ENCODE measurements around the gene LIN28A. TPM values are rescaled to one million over a fixed set of nuclear protein-coding genes. Genes with fewer than 3 reads are reported as not detected.

Gene LIN28A
- total RNA-seq: not detected in 2 replicates

GRCh38 chr1:26410706-26411623, at the start of gene LIN28A:
TSS of gene LIN28A (plus strand) at chr1:26410817. CDS start at chr1:26410892, 75 bp downstream.

GRCh38 chr1:26372611-26373010, 38.0 kb upstream of the LIN28A start, which contains the start of gene ZNF683:
TSS of gene ZNF683 (minus strand) at chr1:26372750. CDS start at chr1:26368571, 4,179 bp downstream.

GRCh38 chr1:26431979-26432695, 21.5 kb downstream of the LIN28A start, which contains the start of gene DHDDS:
TSS of gene DHDDS (plus strand) at chr1:26432321. CDS start at chr1:26432946, 625 bp downstream.

GRCh38 chr1:26472320-26472900, 61.8 kb downstream of the LIN28A start, which contains the start of gene HMGN2:
TSS of gene HMGN2 (plus strand) at chr1:26472440. CDS start at chr1:26472613, 173 bp downstream.

Other genes with a start within 250 kb of the LIN28A start
- not detected in 2 replicates for gene C1orf232, start 241.9 kb upstream of the LIN28A start, total RNA-seq
- gene ZNF593, start 240.9 kb upstream of the LIN28A start, total RNA-seq: 55.7 and 57.6 TPM in 2 replicates
- gene ZNF593OS, start 239.0 kb upstream of the LIN28A start, total RNA-seq: not detected in 2 replicates
- gene CNKSR1, start 233.3 kb upstream of the LIN28A start, total RNA-seq: 12.1 and 14.1 TPM in 2 replicates
- not detected in 2 replicates for gene CATSPER4, start 220.2 kb upstream of the LIN28A start, total RNA-seq
- 9.3 and 14.6 TPM in 2 replicates for gene CEP85, start 176.6 kb upstream of the LIN28A start, total RNA-seq
- gene SH3BGRL3, start 130.7 kb upstream of the LIN28A start, total RNA-seq: 155 and 186 TPM in 2 replicates
- gene UBXN11, start 104.2 kb upstream of the LIN28A start, total RNA-seq: 1.4 and 2.9 TPM in 2 replicates
- gene CD52, start 92.9 kb upstream of the LIN28A start, total RNA-seq: 0.55 TPM in 1 of 2 replicates, not detected in the other
- 3.3 and 3.9 TPM in 2 replicates for gene CRYBG2, start 56.7 kb upstream of the LIN28A start, total RNA-seq
- not detected in 2 replicates for gene ZNF683, start 38.1 kb upstream of the LIN28A start, total RNA-seq
- gene DHDDS, start 21.5 kb downstream of the LIN28A start, total RNA-seq: 33.2 and 55.4 TPM in 2 replicates
- 268 and 569 TPM in 2 replicates for gene HMGN2, start 61.6 kb downstream of the LIN28A start, total RNA-seq
- gene RPS6KA1, start 118.9 kb downstream of the LIN28A start, total RNA-seq: 138 and 150 TPM in 2 replicates

Measured in hair follicular keratinocyte (primary cell).